ENCODE data around the gene VANGL2. TPM values are rescaled to one million over a fixed set of nuclear protein-coding genes. Genes with fewer than 3 reads are reported as not detected.

VANGL2 gene
- total RNA-seq, 2 donors from 2014 or later = 3.9 to 10.3 TPM

DNA sequence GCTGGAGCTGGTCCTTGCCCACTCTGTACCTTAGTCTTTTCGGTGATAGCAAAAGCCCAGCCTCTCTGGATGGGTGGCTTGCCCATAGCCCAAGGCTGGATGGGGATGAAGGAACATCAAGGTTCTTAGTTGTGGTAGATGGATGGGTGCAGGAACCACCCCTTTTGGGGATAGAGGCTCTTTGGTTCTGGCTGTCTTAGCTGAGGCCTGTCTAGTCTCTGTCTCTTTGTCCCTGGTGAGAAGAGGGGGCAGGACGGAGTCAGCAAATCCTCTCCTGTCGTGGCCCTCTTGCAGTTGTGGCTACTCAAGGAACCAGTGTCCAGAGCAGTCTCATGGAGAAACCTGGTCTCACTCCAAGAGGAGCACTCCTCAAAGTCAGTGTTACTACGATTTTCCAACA, 8.5 kb downstream of the VANGL2 start:
- intact Hi-C loops (cut with DNase I) = no loop called here
- TF ChIP-seq, protein P1, sequence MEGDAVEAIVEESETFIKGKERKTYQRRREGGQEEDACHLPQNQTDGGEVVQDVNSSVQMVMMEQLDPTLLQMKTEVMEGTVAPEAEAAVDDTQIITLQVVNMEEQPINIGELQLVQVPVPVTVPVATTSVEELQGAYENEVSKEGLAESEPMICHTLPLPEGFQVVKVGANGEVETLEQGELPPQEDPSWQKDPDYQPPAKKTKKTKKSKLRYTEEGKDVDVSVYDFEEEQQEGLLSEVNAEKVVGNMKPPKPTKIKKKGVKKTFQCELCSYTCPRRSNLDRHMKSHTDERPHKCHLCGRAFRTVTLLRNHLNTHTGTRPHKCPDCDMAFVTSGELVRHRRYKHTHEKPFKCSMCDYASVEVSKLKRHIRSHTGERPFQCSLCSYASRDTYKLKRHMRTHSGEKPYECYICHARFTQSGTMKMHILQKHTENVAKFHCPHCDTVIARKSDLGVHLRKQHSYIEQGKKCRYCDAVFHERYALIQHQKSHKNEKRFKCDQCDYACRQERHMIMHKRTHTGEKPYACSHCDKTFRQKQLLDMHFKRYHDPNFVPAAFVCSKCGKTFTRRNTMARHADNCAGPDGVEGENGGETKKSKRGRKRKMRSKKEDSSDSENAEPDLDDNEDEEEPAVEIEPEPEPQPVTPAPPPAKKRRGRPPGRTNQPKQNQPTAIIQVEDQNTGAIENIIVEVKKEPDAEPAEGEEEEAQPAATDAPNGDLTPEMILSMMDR (IDR thresholded peaks at IDR 0.05) = no peak
- DNase-seq = no peak
- no peak overlapping the region for H3K9ac ChIP-seq (ENCODE audit: low read depth in 2 of 2, low read length in 2 of 2)
- no peaks in the 10 kb centered on the region for H3K36me3 ChIP-seq
- no peaks in the 10 kb centered on the region for H3K27me3 ChIP-seq
- H3K4me3 ChIP-seq = no peak overlapping the region
- no peak overlapping the region for H3K27ac ChIP-seq
- H3K4me1 ChIP-seq = no peaks in the 10 kb centered on the region
- no peaks in the 10 kb centered on the region for H3K9me3 ChIP-seq

DNA sequence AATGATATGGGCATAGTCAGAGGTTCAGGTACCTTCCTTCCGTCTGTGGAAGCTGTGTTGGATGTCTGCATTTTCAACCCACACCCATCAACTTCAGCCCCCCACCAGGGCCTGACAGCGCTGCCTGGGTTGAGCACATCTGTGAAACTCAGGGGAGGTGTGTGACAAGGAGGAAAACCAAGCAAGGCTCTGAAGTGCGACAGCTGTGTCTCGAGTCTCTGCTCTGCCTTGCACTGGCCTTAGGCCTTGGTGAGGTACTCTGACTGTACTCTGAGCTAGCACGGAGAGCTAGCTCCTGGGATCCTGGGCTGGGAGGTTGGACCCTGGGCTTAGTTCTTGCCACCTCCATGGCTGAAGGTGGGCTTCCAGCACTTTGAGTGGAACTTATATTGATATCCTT, 9.1 kb downstream of the VANGL2 start:
- Histone ChIP-seq H3K27me3 (no peaks in the 10 kb centered on the region), H3K4me1 (no peaks in the 10 kb centered on the region), H3K9ac (ENCODE audit: low read depth in 2 of 2, low read length in 2 of 2) (no peak overlapping the region), H3K9me3 (no peaks in the 10 kb centered on the region), H3K27ac (no peak overlapping the region), H3K36me3 (no peaks in the 10 kb centered on the region), H3K4me3 (no peak overlapping the region)
- DNase-seq = no peak
- TF ChIP-seq, protein P1 (IDR thresholded peaks at IDR 0.05) = no peak
- intact Hi-C loops (cut with DNase I) = no loop called here

DNA sequence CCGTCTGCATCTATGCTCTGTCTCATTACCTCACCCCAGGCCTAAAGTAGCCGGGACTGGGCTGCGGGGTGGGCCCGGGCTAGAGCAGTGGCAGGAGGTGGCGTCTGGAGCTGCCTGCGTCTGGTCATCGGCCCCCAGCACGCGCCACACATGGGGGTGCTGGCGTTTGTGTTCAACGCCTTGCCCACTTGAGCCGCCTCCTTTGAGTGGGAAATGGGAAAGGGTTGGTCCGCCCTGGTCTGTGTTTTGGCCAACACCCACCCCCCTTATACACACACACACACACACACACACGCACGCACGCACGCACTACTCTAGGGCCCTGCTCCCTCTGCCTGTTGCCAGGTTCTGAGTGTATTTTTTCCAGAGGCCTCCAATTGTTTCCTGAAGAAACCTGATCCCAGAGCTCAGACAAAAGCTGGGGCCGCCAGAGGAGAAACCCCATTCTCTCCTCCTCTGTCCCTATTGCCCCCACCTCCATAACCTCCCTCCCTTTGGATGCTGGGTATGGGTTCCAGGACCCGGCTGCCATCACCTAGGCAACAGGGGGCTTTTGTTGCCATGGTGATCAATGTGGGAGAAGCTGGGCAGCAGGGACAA, 10.1 kb downstream of the VANGL2 start:
- H3K27me3 ChIP-seq = no peaks in the 10 kb centered on the region
- intact Hi-C loops (cut with DNase I) = no loop called here
- TF ChIP-seq, protein P1 (IDR thresholded peaks at IDR 0.05) = no peak
- no peak overlapping the region for H3K27ac ChIP-seq
- H3K4me3 ChIP-seq = no peak overlapping the region
- H3K36me3 ChIP-seq = no peaks in the 10 kb centered on the region
- H3K9me3 ChIP-seq = no peaks in the 10 kb centered on the region
- no peak for DNase-seq
- no peaks in the 10 kb centered on the region for H3K4me1 ChIP-seq
- no peak overlapping the region for H3K9ac ChIP-seq (ENCODE audit: low read depth in 2 of 2, low read length in 2 of 2)

DNA sequence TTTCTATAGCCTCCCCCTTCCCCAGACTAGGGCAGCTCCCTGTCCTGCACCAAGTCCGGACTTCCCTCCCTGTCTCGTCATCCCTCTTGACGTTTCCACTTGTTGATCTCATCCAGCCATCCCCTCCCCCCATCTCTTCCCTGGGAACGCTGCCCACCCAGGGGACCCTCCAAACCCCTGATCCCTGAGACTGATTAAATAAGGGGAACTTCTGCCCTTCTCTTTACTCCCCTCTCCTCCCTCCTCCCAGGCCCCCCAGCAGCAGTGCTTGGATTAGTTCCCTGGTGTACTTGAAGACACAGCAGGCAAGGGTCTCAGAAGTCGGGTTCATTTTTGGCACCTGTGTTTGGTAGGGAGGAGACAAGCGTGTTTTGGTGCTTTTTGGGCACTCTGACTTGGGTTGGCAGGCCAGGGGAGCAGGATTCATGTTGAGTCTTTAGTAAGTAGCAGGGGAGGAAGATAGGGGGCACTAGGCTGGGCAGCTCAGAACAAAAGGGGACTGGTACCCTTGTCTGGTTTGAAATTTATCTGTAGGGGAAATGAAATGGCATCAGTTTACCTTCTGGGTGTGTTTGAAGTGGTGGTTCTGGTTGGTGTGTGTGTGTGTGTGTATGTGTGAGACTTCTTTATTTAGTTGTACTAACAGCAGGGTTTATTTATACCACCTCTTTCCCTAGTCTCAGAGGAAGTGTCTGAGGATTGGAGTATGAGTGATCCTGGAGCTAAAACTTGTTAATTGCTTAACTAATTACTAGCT, 11.1 kb downstream of the VANGL2 start:
- Histone ChIP-seq H3K4me1 (no peaks in the 10 kb centered on the region), H3K27me3 (no peaks in the 10 kb centered on the region), H3K27ac (no peak overlapping the region), H3K9me3 (no peaks in the 10 kb centered on the region), H3K4me3 (no peak overlapping the region), H3K9ac (ENCODE audit: low read depth in 2 of 2, low read length in 2 of 2) (no peak overlapping the region), H3K36me3 (no peaks in the 10 kb centered on the region)
- no peak for DNase-seq
- TF ChIP-seq, protein P1 (IDR thresholded peaks at IDR 0.05) = no peak
- intact Hi-C loops (cut with DNase I) = no loop called here

DNA sequence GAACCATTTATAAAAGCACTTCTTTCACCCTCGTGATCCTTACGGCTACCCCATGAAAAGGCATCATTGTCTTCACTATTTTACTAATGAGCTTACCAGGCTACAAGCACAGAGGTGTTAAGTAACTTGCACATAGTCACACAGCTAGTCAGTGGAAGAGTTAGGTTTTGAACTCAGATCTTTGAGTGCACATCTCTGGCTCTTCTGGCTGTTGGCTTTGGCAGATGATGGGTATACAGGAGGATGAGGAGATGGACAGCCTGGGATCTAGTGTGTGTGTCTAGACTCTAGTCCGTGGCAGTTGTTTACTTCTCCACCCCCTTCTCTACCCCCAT, 11.6 kb downstream of the VANGL2 start:
- no peak overlapping the region for H3K27ac ChIP-seq
- TF ChIP-seq, protein P1 (IDR thresholded peaks at IDR 0.05) = no peak
- intact Hi-C loops (cut with DNase I) = no loop called here
- H3K27me3 ChIP-seq = no peaks in the 10 kb centered on the region
- no peak overlapping the region for H3K9ac ChIP-seq (ENCODE audit: low read depth in 2 of 2, low read length in 2 of 2)
- DNase-seq = no peak
- H3K36me3 ChIP-seq = no peaks in the 10 kb centered on the region
- H3K4me3 ChIP-seq = no peak overlapping the region
- H3K9me3 ChIP-seq = no peaks in the 10 kb centered on the region
- H3K4me1 ChIP-seq = no peaks in the 10 kb centered on the region

Data from colonic mucosa (tissue), 4 donors.